ENCODE measurements around the gene KNDC1.

DNA sequence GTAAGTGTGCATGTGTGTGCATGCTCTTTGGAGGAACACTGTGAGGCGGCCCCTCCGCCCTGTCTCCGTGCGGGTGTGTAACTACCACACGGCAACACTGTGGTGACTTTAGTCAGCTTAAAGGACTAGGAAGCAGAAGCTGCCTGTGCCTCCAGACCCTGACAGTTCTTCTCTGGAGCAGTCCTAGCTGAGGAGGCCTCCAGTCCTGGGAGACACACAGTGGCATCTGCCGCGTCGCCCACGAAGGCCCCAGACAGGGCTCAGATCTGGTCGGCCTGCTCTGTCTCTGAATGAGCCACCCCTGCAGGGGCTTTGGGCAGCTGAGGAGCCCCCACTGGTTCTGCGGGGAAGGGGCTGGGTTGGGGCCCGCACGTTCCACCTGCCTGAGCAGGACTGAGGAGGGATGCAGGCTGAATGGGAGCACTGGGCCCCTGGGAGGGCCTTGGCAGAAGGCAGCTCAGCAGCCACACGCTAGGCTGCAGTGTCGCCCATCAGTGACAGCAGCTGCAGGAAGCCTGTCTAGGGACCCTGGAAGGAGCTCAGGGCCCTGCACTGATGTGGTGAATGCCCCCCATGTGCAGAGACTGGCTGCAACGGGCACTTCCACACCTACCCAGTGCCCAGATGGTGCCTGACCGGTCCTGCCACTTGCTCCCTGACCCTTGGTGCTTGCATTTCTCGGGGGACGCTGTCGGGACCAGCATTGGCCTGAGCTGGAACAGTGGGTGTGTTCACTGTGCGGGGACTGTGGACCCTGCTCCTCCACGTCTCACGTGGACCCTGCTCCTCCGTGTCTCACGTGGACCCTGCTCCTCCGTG lies 27.3 kb upstream of the KNDC1 start:
- TF ChIP-seq, protein P1, sequence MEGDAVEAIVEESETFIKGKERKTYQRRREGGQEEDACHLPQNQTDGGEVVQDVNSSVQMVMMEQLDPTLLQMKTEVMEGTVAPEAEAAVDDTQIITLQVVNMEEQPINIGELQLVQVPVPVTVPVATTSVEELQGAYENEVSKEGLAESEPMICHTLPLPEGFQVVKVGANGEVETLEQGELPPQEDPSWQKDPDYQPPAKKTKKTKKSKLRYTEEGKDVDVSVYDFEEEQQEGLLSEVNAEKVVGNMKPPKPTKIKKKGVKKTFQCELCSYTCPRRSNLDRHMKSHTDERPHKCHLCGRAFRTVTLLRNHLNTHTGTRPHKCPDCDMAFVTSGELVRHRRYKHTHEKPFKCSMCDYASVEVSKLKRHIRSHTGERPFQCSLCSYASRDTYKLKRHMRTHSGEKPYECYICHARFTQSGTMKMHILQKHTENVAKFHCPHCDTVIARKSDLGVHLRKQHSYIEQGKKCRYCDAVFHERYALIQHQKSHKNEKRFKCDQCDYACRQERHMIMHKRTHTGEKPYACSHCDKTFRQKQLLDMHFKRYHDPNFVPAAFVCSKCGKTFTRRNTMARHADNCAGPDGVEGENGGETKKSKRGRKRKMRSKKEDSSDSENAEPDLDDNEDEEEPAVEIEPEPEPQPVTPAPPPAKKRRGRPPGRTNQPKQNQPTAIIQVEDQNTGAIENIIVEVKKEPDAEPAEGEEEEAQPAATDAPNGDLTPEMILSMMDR (IDR thresholded peaks at IDR 0.05): no peak
- no peak for TF ChIP-seq POLR2A (IDR thresholded peaks at IDR 0.05)
